Measurements from ENCODE around the gene ADH1A.

DNA sequence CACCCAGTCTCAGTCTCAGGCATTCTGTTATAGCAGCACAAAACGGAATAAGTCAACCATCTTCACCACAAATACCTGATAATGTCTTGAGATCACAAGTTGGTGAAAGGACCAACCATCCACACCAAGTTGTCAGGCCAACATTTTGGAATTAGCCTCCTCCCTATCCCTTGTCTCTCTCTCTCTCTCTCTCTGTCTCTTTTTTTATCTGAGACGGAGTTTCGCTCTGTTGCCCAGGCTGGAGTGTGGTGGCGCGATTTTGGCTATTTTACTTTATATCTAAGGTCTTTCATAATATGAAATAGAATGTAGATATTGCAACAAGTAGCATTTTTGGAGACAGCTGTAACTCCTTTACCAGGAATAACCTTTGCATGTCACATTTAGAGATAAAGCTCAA is 15.7 kb downstream of the ADH1A start:
- no peak for TF ChIP-seq CTCF (IDR thresholded peaks at IDR 0.05; ENCODE audit: poor library complexity, severe bottlenecking)
- TF ChIP-seq POLR2AphosphoS5 (IDR thresholded peaks at IDR 0.05): no peak
- TF ChIP-seq EZH2 (IDR thresholded peaks at IDR 0.05; ENCODE audit: borderline replicate concordance, insufficient read depth, low read length, poor library complexity, severe bottlenecking): no peak
- no peak for TF ChIP-seq EP300 (conservative IDR thresholded peaks at IDR 0.05; ENCODE audit: poor library complexity, severe bottlenecking)
- no peak for TF ChIP-seq SMC3 (conservative IDR thresholded peaks at IDR 0.05; ENCODE audit: poor library complexity)
- TF ChIP-seq RAD21 (conservative IDR thresholded peaks at IDR 0.05): no peak
- TF ChIP-seq REST (IDR thresholded peaks at IDR 0.05; ENCODE audit: borderline replicate concordance): no peak
- TF ChIP-seq MXI1 (conservative IDR thresholded peaks at IDR 0.05; ENCODE audit: poor library complexity, severe bottlenecking): no peak

All from neural cell (in vitro differentiated cells).